ENCODE data around the gene KCNC1.

DNA sequence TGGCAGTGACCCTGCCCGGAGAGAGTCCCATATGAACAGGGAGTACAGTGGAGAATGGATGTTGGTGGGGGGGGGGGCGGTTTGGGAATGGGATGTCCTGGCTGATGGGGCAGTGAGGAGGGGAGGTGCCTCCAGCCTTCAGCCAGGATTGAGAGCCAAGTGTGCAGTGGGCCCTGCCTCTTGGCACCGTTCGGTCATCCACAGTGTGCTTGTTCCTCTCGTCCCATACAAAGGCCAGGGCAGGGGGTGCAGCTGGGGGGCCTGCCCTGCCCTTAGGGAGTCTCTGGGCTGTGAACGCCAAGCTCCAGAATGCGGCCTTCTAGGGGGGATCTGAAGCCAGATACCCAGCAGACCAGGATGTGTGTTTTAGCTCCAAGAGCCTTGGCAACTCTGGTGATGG is 34.0 kb downstream of the KCNC1 start:
- TF ChIP-seq, protein P1, sequence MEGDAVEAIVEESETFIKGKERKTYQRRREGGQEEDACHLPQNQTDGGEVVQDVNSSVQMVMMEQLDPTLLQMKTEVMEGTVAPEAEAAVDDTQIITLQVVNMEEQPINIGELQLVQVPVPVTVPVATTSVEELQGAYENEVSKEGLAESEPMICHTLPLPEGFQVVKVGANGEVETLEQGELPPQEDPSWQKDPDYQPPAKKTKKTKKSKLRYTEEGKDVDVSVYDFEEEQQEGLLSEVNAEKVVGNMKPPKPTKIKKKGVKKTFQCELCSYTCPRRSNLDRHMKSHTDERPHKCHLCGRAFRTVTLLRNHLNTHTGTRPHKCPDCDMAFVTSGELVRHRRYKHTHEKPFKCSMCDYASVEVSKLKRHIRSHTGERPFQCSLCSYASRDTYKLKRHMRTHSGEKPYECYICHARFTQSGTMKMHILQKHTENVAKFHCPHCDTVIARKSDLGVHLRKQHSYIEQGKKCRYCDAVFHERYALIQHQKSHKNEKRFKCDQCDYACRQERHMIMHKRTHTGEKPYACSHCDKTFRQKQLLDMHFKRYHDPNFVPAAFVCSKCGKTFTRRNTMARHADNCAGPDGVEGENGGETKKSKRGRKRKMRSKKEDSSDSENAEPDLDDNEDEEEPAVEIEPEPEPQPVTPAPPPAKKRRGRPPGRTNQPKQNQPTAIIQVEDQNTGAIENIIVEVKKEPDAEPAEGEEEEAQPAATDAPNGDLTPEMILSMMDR (IDR thresholded peaks at IDR 0.05) = no peak
- no peak for TF ChIP-seq POLR2A (IDR thresholded peaks at IDR 0.05)

Measured in thyroid gland (tissue), 4 donors.